ENCODE data around the gene ATP6V1B1.

The ATP6V1B1 gene

GRCh38 chr2:70901227-70902066 is 34.3 kb upstream of the ATP6V1B1 start:
- DNase-seq (ENCODE audit: low read depth in 2 of 2) = no peak

- no peak for DNase-seq (ENCODE audit: low read depth in 2 of 2)
Observed at GRCh38 chr2:70902067-70902442, 33.6 kb upstream of the ATP6V1B1 start.

- DNase-seq (ENCODE audit: low read depth in 2 of 2) = no peak
Observed at GRCh38 chr2:70902579-70902978, 33.1 kb upstream of the ATP6V1B1 start.

DNA sequence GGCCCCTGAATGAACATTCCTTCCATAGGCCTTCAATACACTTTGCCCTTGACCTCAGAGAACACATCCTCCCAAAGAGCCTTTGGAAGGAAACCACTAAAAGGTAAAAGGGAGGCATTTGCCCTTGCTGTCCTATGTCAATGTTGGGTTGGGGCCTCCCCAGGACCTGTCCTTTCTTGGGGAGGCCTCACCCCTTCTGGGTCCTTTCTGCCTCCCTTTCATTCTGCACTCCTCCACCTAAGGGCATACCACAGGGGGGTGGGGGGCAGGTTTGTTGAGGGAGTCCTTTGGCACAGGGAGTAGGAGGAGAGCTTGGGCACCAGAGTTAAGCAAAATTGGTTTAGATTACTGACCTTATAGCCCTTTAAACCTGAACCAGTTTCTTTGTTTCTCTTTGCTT is 32.5 kb upstream of the ATP6V1B1 start:
- DNase-seq (ENCODE audit: low read depth in 2 of 2) = no peak

DNA sequence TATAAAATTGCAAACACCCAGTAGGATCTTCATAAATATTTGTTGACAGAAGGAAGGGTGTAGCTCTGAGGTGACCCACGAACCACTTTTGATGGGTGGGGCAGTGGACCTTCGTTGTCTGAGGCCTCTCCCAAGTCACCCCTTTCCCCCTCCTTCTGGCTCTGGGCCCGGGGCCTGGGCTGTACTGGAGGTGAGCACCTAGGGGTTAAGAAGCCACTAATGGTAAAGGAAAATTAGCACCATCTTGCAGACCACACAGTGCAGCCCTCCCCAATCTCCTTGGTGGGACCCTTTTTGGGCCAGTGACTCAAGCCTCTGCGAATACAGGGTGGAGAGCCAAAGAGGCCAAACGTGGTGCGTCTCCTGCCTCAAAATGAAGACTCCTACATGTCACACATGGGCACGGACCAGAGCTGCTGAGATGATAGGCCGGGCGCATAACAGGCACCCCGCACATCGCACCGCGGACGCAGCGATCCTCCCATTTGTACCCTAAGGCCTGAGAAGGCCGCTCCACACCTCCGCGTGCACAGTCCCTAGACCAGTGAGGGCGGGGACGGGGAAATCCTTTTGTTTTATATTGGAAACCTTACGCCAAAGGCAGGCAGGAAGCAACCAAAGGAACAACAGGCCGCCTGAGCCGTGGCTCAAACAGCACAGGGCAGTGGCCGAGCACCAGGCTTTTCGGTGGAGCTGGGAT is 31.9 kb upstream of the ATP6V1B1 start:
- DNase-seq (ENCODE audit: low read depth in 2 of 2) = no peak

- DNase-seq (ENCODE audit: low read depth in 2 of 2) = no peak
Observed at GRCh38 chr2:70904371-70905216, 31.1 kb upstream of the ATP6V1B1 start.

DNA sequence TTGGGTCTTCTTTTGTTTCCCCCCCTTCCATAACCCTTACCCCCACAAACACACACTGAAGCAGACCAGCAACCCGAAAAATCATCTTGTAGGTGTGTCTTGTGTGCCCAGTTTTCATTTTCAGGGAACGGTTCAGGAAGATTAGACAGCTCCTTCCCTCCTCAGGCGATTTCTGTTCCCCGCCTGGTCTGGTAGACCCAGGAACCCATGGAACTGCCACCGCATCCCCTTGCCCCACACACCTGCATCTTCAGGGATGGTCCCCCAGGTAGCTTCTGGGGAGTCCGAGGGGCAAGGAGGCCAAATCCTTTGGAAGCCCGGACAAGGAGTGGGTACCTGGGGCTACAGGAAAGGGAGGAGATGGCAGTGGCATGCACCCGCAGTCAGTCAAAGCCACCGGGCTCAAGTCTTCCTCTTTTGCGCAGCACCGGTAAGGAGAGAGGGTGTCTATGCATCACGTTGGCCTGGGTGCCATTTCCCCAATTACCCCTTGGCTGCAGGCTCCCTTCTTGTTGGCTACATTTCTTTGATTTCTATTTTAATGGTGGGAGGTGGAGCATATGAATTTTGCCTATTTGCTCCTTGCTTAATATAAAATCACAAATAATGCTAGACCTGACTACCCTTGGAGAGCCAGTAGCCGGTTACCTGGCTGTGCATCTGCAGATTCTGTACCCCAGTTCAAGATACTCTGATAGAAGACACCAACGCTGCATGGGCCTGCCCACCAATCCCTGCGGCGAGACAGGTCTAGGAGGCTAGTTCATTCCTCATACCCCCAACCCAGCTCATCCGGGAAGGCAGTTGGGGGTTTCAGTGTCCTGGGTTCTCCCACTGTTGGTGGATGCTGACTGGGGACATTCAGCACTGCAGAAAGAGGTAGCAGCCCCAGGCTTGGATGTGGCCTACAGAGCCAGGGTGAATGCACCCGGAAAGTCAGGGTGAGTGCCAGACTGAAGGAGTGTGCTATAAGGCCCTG is 30.0 kb upstream of the ATP6V1B1 start:
- no peak for DNase-seq (ENCODE audit: low read depth in 2 of 2)

GRCh38 chr2:70906439-70907005 is 29.2 kb upstream of the ATP6V1B1 start:
- DNase-seq (ENCODE audit: low read depth in 2 of 2) = no peak

DNA sequence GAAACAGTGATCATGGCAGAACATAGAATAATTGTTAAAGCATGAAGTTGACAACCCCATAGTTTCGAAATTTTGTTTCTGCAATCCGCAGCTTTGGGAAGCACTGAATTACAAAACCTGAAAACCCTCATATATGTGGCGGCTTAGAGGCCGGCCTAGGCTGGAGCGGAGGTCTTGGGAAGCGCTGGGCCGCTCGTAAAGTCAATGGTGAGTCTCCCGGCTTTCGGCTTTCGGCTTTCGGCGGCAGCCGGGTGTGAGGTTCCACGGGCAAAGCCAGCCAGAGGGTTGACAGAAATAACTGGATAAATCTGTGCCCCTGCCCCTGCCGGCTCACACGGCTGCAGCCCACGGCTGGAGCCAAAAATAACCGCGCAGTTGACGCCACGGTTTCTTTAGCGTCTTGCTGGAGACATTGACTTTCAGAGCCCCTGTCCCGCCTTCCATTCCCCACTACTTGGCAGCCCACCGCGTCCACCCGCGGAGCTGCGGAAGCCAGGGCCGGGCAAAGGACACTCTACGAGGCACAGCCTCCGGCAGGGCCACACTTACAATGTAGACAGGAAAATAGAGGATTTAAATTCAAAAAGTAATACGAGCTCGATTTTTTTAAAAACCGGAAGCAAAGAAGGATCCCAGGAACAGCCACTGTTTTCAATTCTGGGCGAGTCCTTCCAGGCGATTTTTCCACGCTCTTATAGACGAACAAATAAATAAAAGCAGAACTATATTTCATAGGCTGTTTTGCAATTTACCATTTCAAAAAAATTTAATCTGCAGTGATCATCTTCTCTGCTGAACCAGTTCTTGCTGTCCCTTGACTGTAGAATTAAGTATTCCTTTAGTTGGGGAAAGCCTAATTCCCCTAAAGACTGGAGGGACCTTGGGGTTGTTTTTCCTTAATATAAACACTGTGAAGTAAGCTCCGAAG is 28.3 kb upstream of the ATP6V1B1 start:
- no peak for DNase-seq (ENCODE audit: low read depth in 2 of 2)

DNA sequence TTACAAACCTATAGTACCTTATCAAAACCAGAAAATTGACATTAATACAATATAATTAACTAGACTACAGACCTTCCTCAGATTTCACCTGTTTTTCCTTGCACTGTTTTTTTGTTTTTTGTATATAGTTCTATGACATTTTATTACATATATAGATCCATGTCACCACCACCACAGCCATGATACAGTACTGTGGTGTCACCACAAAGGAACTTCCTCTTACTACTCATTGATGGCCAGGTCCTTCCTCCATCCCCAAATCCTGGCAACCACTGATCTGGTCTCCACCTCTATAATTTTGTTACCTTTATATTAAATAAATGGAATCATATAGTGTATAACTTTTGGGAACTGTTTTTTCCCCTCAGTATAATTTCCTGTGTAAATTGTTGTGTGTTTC is 19.4 kb upstream of the ATP6V1B1 start:
- no peak for DNase-seq (ENCODE audit: low read depth in 2 of 2)

GRCh38 chr2:70918016-70918415 is 17.7 kb upstream of the ATP6V1B1 start:
- no peak for DNase-seq (ENCODE audit: low read depth in 2 of 2)

DNA sequence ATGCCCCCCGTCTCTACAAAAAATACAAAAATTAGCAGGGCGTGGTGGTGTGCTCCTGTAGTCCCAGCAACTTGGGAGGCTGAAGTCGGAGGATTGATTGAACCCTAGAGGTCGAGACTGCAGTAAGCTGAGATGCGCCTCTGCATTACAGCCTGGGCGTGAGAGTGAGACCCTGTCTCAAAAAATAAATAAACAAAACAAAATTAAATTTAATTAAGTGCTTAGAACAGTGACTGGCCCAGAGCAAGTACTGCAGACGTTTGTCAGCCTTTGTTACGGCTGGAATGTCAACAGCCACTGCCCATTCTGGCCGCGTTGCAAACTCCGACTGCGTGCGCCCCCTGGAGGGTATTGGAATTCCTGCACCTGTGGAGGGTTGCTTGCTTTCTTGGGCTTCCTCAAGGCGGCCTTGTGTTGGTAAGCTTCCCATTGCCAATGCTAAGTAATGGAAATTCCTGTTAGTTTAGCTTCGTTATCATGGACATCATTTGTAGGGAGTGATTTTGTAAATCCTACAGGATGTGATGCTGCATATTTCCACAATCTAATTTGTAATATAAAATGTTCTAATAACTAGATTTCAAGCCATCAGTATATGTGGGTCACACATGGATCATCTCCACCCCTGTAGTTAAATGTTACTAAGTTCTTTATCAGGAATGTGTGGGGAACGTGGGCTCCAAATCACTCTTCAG is 15.9 kb upstream of the ATP6V1B1 start:
- peak; percentile 35 to 42 for DNase-seq (ENCODE audit: low read depth in 2 of 2)

DNA sequence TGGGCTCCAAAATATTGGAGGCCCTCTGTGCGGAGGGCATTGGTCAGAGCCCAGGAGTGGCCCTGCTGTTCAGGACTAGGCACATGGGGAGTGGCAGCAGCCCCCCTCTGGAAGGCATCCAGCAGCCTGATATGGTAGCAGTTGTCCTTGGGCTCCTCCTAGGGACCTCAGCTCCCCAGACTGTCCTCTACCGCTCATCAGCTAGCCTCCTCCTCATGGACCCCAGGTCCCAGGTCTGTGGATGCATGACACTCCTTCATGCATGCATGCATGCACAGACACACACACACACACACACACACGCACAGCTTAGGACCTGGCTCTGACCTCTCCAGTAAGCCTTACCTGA is 15.4 kb upstream of the ATP6V1B1 start:
- no peak for DNase-seq (ENCODE audit: low read depth in 2 of 2)

DNA sequence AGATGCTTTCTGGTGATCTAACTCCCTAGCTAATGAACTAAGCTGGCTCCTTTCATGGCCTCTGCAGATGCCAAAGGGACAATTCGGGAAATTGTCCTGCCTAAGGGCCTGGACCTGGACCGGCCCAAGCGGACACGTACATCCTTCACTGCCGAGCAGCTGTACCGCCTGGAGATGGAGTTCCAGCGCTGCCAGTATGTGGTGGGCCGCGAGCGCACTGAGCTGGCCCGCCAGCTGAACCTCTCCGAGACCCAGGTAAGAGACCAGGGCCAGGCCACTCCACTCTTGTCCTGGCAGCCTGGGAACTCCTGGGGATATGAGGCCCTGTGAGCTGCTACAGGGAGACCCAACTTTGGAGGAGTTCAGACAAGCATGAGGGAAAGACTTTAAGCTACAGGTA is 14.7 kb upstream of the ATP6V1B1 start:
- no peak for DNase-seq (ENCODE audit: low read depth in 2 of 2)

DNA sequence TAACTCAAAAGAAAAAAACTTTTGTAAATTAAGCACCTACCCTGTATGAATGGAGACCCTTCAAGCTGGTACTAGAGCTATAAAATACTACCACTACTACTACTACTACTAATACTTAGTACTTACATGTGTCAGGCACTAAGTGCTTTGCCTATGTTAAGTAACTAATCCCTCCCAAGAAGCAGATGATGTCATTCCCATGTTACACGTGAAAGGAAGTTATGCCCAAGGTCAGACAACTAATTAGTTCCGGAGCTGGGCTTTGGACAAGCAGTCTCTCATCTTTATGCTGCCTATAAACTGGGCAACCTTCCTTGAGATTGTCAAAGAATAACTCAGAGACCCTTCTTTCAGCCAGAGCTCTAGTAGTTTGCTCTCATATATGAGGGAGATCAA is 13.9 kb upstream of the ATP6V1B1 start:
- DNase-seq (ENCODE audit: low read depth in 2 of 2) = no peak

DNA sequence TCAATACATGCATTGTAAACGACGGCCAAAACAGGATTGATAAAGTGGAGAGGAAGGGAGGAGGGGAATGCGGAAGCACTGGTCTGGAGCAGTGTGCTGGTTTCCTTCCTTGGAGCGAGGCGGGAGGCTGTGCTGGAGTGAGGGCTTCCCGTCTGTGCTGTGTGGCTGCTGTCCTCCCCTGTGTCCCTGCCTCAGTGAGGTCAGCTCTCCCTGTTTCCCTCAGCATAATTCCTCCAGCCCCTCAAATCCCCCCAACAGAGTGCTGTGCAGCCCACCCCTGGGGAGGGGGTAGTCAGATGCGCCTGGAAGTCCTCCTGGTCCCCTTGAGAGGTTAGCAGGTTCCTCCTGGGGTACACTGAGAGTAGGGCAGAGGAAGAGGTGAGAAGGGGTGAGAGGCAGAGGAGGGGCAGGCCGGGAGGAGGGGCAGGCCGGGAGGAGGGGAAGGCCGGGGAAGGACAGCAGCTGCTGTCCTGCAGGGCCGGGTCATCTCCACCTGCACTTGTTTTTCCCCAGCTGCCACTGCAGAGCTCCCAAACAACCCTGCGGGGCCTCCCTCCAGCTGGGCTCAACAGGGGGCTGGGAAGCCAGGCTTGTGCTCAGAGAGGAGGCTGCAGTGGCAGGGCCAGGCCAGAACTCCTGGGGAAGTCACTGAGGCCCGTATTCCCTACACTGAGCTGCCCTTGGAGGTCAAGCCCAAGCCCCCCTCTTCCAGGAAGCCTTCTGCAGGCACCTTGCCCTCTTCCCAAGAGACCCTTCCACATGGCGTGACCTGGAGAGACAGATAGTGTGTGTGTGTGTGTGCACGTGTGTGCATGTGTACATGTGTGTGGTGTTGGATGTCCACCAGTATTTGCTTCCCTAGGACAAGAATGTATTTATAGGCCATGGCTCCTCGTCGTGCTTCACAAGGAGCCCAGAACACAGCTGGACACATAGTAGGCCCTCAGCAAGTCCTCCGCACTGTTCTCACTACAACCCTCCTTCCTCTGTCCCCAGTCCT is 13.2 kb upstream of the ATP6V1B1 start:
- DNase-seq (ENCODE audit: low read depth in 2 of 2) = no peak

- DNase-seq (ENCODE audit: low read depth in 2 of 2) = no peak
Observed at GRCh38 chr2:70923378-70924015, 12.2 kb upstream of the ATP6V1B1 start.

DNA sequence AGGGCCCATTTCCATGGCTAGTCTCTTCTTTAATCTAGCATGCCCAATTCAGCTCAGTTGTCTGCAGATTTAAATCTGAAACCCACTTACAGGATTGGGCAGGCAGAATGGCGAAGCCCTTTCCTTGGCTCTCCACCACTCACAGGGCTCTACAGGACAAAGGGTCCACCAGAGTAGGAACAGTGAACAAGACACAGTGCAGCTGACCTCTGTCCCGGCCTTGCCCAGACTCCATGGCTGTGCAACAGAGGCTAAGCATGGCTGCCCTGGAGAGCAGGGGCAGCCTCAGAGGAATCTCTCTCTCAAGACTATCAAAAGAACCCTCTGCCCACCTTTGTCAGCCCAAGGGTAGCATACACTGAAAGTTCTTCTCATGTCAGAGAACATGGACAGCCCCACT is 9.7 kb upstream of the ATP6V1B1 start:
- no peak for DNase-seq (ENCODE audit: low read depth in 2 of 2)

Measured in stimulated activated CD8-positive, alpha-beta memory T cell treated with anti-CD3 and anti-CD28 coated beads, Interleukin-7, amount 100 ng/mL, for 4 hours (primary cell).